Uterus (tissue), 2 donors: ENCODE results near the gene DCAF6.

ENCODE experiments used
- CTCF ChIP-seq, 4 experiments: fragments of 200-600 bp in 2 of 4; fragments of 450-650 bp in 2 of 4; sonication (generic) in 2 of 4; IDR thresholded peaks; one replicate each; pipeline ENCODE4 v1.5.1; 2016 to 2019; ENCODE audit warnings: antibody characterized with exemption in 4 of 4, mild to moderate bottlenecking in 2 of 4, moderate library complexity in 1 of 4
- POLR2A ChIP-seq, 2 donors: fragments of 450-650 bp; IDR thresholded peaks; one replicate each; pipeline ENCODE4 v1.6.1; 2016; ENCODE audit warnings: antibody characterized with exemption in 2 of 2, mild to moderate bottlenecking in 1 of 2, moderate library complexity in 1 of 2

- TF ChIP-seq POLR2A (IDR thresholded peaks at IDR 0.05) (no peak), CTCF (IDR thresholded peaks at IDR 0.05) (no peak)
These were observed 95.1 kb downstream of the DCAF6 start for GRCh38 chr1:168031627-168032026.
